Amniotic stem cell (primary cell): ENCODE measurements around the gene RPGR.

Experiments used
- DNase-seq: peaks from one replicate; lab custom pipeline; 2025; lab: John Stamatoyannopoulos, UW

Gene RPGR

GRCh38 chrX:38327007-38327774 is at the start of gene RPGR:
Gene RPGR, minus strand, starts transcription at chrX:38327509. Its CDS starts 142 bp downstream, at chrX:38327367.
- peak; percentile 75 for DNase-seq

- DNase-seq: no peak
Measured at GRCh38 chrX:38376747-38377146, 49.4 kb upstream of the RPGR start.

GRCh38 chrX:38375891-38376290 is 48.6 kb upstream of the RPGR start:
- no peak for DNase-seq

- DNase-seq: no peak
Measured at GRCh38 chrX:38374431-38374830, 47.1 kb upstream of the RPGR start.

GRCh38 chrX:38371641-38372040 is 44.3 kb upstream of the RPGR start:
- no peak for DNase-seq

GRCh38 chrX:38368774-38369173 is 41.5 kb upstream of the RPGR start:
- no peak for DNase-seq

GRCh38 chrX:38365954-38366353 is 38.6 kb upstream of the RPGR start:
- no peak for DNase-seq

- no peak for DNase-seq
Measured at GRCh38 chrX:38363046-38363445, 35.7 kb upstream of the RPGR start.

GRCh38 chrX:38357747-38358673 is 30.7 kb upstream of the RPGR start:
- no peak for DNase-seq

- no peak for DNase-seq
Measured at GRCh38 chrX:38356401-38356800, 29.1 kb upstream of the RPGR start.

GRCh38 chrX:38352362-38352761 is 25.1 kb upstream of the RPGR start, which contains the start of gene OTC:
Gene OTC, plus strand, starts transcription at chrX:38352604. Its CDS starts 93 bp downstream, at chrX:38352697.
- DNase-seq: no peak

- no peak for DNase-seq
Measured at GRCh38 chrX:38351346-38351745, 24.0 kb upstream of the RPGR start.

GRCh38 chrX:38347136-38347535 is 19.8 kb upstream of the RPGR start:
- no peak for DNase-seq

- DNase-seq: no peak
Measured at GRCh38 chrX:38346150-38346549, 18.8 kb upstream of the RPGR start.

- DNase-seq: no peak
Measured at GRCh38 chrX:38342853-38343778, 15.8 kb upstream of the RPGR start.

GRCh38 chrX:38341442-38341841 is 14.1 kb upstream of the RPGR start:
- DNase-seq: no peak

- DNase-seq: no peak
Measured at GRCh38 chrX:38336538-38337240, 9.4 kb upstream of the RPGR start.

GRCh38 chrX:38335382-38335781 is 8.1 kb upstream of the RPGR start:
- DNase-seq: no peak

- DNase-seq: no peak
Measured at GRCh38 chrX:38332505-38332904, 5.2 kb upstream of the RPGR start.

GRCh38 chrX:38327775-38328081 is 419 bp upstream of the RPGR start:
- no peak for DNase-seq

- no peak for DNase-seq
Measured at GRCh38 chrX:38326086-38326485, 1.2 kb downstream of the RPGR start.
